HG02943 (cell line): Measurements from ENCODE around the gene PKIG.
"Not testable (repeated sequence)": the region's sequence is repeated elsewhere in the genome, so short reads cannot be mapped to it uniquely, and the experiment has no call there.

Experiments used
- ATAC-seq: cut with Tn5 transposase; IDR thresholded peaks from one replicate; pipeline ENCODE4 v1.9.1; 2021; ENCODE audit warnings: mild to moderate bottlenecking, low read depth, moderate library complexity; ENCODE audit not compliant: unreplicated experiment

Gene PKIG

DNA sequence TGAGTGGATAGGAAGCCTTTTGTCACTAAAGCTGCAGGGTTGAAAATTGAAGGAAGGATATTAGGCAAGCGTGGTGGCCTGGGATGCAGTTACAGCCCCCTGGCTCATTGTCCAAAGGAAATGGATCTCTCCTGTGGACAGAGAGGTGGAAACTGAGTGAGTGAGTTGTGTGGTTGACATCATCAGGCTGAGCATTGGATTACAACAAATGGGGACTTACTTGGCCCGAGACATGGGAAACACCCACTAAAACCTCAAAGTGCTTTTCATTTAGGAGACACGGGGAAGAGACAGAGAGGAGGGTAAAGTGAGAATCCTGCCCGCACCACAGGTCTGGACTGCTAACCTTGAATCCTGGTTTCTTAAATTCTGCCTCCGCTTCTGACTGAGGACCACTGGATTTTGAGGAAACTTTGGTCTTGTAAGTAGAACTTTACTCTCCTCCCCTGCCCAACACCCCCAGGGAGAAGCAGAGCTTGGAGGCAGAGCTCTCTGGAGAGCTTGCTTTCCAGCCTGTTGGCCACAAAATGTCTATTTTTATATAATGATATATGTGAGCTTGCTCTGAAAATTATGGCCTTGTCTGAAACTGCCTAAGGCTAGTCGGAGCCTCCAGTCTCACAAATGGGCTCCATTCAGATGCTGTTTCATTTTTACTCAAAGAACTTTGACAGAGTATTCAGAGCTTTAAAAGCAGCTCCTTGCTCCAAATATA is at the start of gene PKIG:
Gene PKIG, plus strand, starts transcription at position 269 of the 715 bp plus-strand sequence. CDS start 31,978 bp downstream, outside the sequence.
- no peak for ATAC-seq

DNA sequence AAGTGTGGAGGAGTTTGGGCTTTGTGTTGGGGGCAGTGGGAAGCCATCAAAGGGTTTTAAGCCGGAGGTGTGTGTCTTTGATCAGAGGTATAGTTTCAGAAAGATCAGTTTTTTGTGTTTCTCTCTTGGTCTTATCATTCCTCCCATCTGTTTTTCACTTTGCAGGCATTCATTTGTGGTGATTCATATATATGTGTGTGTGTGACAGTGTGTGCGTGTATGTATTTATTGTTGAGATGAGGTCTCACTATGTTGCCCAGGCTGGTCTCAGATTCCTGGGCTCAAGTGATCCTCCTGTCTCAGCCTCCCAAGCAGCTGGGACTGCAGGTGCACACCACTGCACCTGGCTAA is 49.4 kb upstream of the PKIG start:
- ATAC-seq: no peak

DNA sequence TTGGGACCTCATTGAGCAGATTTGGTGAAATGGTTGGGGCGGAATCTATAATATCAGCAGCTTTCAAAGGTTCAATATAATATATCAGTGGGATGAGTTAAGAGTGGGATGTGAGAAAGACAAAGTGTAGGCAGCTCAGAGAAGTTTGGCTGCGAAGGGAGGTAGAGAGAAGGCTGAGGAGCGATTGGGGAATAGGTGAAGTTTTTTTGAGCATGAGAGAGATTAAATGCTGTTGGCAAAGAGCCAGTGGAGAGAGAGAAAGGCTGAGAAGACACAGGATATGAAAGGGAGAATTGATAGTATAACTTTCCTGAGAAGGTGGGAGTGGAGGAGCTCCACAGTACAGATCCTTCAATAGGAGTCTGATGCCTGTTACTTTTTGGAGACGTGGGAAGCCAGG is 48.5 kb upstream of the PKIG start:
- no peak for ATAC-seq

- ATAC-seq: no peak
Measured at GRCh38 chr20:44536175-44536574, 46.2 kb upstream of the PKIG start.

DNA sequence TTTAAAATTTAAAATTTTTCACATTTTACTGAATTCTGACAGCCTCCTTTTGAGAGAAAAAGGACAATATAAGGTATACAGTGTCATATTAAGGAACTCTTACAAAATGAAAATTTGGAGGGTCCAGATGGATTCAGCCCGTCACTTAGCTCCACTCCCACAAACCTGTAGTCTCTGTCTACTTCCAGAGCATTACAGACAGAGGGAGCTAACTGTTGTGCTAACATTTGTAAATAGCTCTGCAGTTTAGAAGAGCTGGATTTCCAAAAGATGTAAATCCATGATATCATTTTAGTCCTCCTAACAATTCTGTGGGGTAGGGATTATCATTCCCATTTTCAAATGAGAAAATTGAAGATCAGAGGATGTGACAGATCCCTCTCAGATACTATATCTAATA is 44.4 kb upstream of the PKIG start:
- no peak for ATAC-seq

- ATAC-seq: no peak
Measured at GRCh38 chr20:44540834-44541233, 41.5 kb upstream of the PKIG start.

- no peak for ATAC-seq
Measured at GRCh38 chr20:44541992-44542391, 40.4 kb upstream of the PKIG start.

GRCh38 chr20:44542890-44543289 is 39.5 kb upstream of the PKIG start:
- ATAC-seq: no peak

DNA sequence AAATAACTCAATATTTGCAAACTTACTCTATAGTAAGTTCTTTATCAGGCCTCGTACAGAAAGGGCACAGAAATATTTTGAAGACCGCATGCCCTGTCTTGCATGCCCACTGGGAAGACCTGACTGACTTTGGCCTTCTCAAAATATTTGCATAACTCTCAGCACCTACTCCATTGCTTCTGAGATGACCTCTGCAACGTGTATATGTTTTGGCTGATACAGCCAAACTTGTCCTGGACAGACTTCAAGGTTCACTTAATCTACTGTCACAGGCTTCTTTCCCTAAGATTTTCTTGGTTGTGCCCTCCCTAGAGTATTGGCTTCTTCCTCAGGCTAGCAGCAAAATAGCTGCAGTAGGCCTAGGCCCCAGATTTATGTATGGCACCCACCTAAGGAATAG is 39.0 kb upstream of the PKIG start:
- ATAC-seq: no peak

GRCh38 chr20:44544263-44544662 is 38.1 kb upstream of the PKIG start:
- ATAC-seq: no peak

GRCh38 chr20:44547419-44547818 is 35.0 kb upstream of the PKIG start:
- ATAC-seq: no peak

- no peak for ATAC-seq
Measured at GRCh38 chr20:44549123-44549522, 33.3 kb upstream of the PKIG start.

DNA sequence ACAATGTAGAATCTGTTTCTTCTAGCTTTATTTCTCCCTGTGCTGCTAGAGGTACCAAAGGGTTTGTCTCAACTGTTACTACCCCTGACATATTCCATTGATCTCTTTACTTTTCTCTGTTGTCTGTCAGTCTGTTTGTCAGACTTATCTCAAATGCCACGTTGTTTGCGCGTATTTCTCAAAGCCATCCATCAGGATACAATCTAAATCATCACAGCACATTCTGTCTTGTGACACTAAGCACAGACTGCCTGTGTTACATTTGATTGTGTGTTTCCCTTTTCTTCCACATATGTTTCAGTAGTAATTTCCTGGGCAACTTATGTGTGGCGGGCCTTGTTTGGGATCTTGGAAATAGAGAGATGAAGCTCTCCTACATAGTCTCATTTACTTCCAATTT is 30.3 kb upstream of the PKIG start:
- no peak for ATAC-seq

- no peak for ATAC-seq
Measured at GRCh38 chr20:44552568-44552949, 29.8 kb upstream of the PKIG start.

- no peak for ATAC-seq
Measured at GRCh38 chr20:44552950-44553908, 29.1 kb upstream of the PKIG start.

DNA sequence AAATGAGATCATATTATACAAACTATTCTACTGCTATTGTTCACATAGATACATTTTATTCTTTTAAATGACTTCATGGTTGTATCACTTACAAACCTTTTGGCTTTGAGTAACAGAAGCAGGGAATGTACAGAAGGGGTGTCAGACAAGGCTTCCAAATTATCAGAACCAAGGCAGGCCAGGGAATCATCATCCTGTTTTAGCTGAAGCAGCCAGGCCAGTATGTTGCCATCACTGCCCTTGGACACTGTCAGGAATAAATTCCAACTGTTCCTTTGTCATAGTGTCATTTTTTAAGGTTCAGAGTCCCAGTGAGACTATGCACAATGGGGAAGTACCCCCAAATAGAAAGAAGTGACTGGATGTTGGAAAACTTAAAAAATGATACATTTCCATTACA is 23.1 kb upstream of the PKIG start:
- ATAC-seq: no peak

GRCh38 chr20:44560229-44560628 is 22.1 kb upstream of the PKIG start:
- no peak for ATAC-seq

GRCh38 chr20:44560818-44561217 is 21.6 kb upstream of the PKIG start:
- not testable (repeated sequence) for ATAC-seq

- no peak for ATAC-seq
Measured at GRCh38 chr20:44561876-44562275, 20.5 kb upstream of the PKIG start.

GRCh38 chr20:44566018-44566417 is 16.4 kb upstream of the PKIG start:
- no peak for ATAC-seq

- ATAC-seq: no peak
Measured at GRCh38 chr20:44566811-44567210, 15.6 kb upstream of the PKIG start.

DNA sequence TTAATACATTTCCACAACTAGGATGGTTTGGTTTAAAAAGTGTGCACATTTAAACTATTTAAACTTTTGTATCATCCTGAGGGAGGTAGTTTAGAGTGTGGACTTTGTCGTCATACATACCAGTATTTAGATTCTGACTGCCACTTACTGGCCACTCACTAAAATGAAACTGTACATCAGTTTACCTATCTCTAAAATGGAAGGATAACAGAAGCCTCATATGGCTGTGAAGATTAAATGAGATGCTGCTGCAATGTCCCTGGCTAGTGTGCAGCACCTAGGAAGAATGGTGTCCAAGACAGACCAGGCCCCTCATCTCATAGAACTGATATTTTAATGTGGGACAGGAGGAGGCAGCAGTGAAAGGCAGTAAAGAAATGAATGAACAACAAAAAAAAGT is 12.0 kb upstream of the PKIG start:
- ATAC-seq: no peak
